DND-41 (cell line): ENCODE measurements around the gene KCNMA1.

Source experiments
- ATAC-seq: fragments of 200-7000 bp; cut with Tn5 transposase; 3 replicates; pipeline ENCODE4 v1.9.1; 2021; ENCODE audit warnings: low read depth; ENCODE audit not compliant: insufficient read depth
- DNase-seq: peaks from one replicate; pipeline ENCODE4 v3.0.0-alpha.2; 2020
- H2AFZ ChIP-seq: 2 replicates; pipeline ENCODE4 v1.6.0; 2012; ENCODE audit warnings: low read depth, low read length
- H3K27ac ChIP-seq: 2 replicates; pipeline ENCODE4 v1.5.1; 2012; ENCODE audit warnings: low read length, inconsistent platforms
- H3K27me3 ChIP-seq: fragments of 200-600 bp; sonication (generic); 2 replicates; pipeline ENCODE4 v1.6.0; 2012; ENCODE audit warnings: low read length, mild to moderate bottlenecking, inconsistent platforms; ENCODE audit not compliant: insufficient read depth, poor library complexity
- H3K36me3 ChIP-seq: 2 replicates; pipeline ENCODE4 v1.5.1; 2012; ENCODE audit warnings: low read length, inconsistent platforms; ENCODE audit not compliant: insufficient read depth
- H3K4me1 ChIP-seq: 2 replicates; pipeline ENCODE4 v1.5.1; 2012; ENCODE audit warnings: mild to moderate bottlenecking, low read length; ENCODE audit not compliant: insufficient read depth
- H3K4me2 ChIP-seq: 2 replicates; pipeline ENCODE4 v1.6.0; 2012; ENCODE audit warnings: mild to moderate bottlenecking, moderate library complexity, low read length, inconsistent platforms; ENCODE audit not compliant: insufficient read depth
- H3K4me3 ChIP-seq, 2 experiments: fragments of 200-600 bp in 1 of 2; shearing (Covaris generic) in 1 of 2; 2 replicates each; pipeline ENCODE4 v1.5.1; 2012 to 2016; ENCODE audit warnings: inconsistent platforms in 2 of 2, low read length in 2 of 2, mild to moderate bottlenecking in 2 of 2, low read depth in 1 of 2, moderate library complexity in 1 of 2
- H3K79me2 ChIP-seq: 2 replicates; pipeline ENCODE4 v1.6.0; 2012; ENCODE audit warnings: low read length, inconsistent platforms; ENCODE audit not compliant: insufficient read depth
- H3K9ac ChIP-seq: 2 replicates; pipeline ENCODE4 v1.6.0; 2012; ENCODE audit warnings: low read depth, mild to moderate bottlenecking, inconsistent platforms, low read length, moderate library complexity
- H3K9me3 ChIP-seq: 2 replicates; pipeline ENCODE4 v1.5.1; 2012; ENCODE audit warnings: low read length, moderate library complexity, mild to moderate bottlenecking, inconsistent platforms; ENCODE audit not compliant: insufficient read depth, severe bottlenecking
- H4K20me1 ChIP-seq: 2 replicates; pipeline ENCODE4 v1.6.0; 2012; ENCODE audit warnings: low read length; ENCODE audit not compliant: insufficient read depth
- CTCF ChIP-seq: IDR thresholded peaks from 2 replicates; pipeline ENCODE4 v1.5.1; 2012; ENCODE audit warnings: borderline replicate concordance, low read length, moderate library complexity, mild to moderate bottlenecking; ENCODE audit not compliant: poor library complexity, severe bottlenecking; ENCODE audit errors: extremely low read depth
- EZH2 ChIP-seq: IDR thresholded peaks from 3 replicates; pipeline ENCODE4 v1.6.1; 2012; ENCODE audit warnings: borderline replicate concordance, low read depth, mild to moderate bottlenecking, moderate library complexity, low read length, inconsistent platforms; ENCODE audit not compliant: severe bottlenecking

Gene KCNMA1

GRCh38 chr10:77583527-77583926, 54.1 kb downstream of the KCNMA1 start:
- Histone ChIP-seq H3K27me3 (peaks cover 2% of the 10 kb centered on the region), H4K20me1 (no peaks in the 10 kb centered on the region), H3K4me3 (no peak overlapping the region), H3K4me2 (no peak overlapping the region), H3K36me3 (no peaks in the 10 kb centered on the region), H2AFZ (no peak overlapping the region), H3K4me1 (no peaks in the 10 kb centered on the region), H3K9ac (no peak overlapping the region), H3K79me2 (no peaks in the 10 kb centered on the region), H3K9me3 (no peaks in the 10 kb centered on the region), H3K27ac (no peak overlapping the region)
- DNase-seq (no peak), ATAC-seq (no peak)
- TF ChIP-seq EZH2: no peak
- TF ChIP-seq CTCF: no peak

GRCh38 chr10:77582710-77583115, 54.9 kb downstream of the KCNMA1 start:
- H3K9me3 ChIP-seq: no peaks in the 10 kb centered on the region
- no peak overlapping the region for H3K4me3 ChIP-seq
- ATAC-seq (peak; percentile 68), DNase-seq (peak; percentile 14)
- no peak overlapping the region for H3K4me2 ChIP-seq
- H3K27ac ChIP-seq: no peak overlapping the region
- H2AFZ ChIP-seq: no peak overlapping the region
- H4K20me1 ChIP-seq: no peaks in the 10 kb centered on the region
- no peaks in the 10 kb centered on the region for H3K36me3 ChIP-seq
- H3K27me3 ChIP-seq: peaks cover 3% of the 10 kb centered on the region
- H3K4me1 ChIP-seq: no peaks in the 10 kb centered on the region
- no peak overlapping the region for H3K9ac ChIP-seq
- H3K79me2 ChIP-seq: no peaks in the 10 kb centered on the region
- TF ChIP-seq EZH2: no peak
- TF ChIP-seq CTCF: no peak

GRCh38 chr10:77581738-77582137, 55.9 kb downstream of the KCNMA1 start:
- Histone ChIP-seq H3K79me2 (no peaks in the 10 kb centered on the region), H3K9me3 (no peaks in the 10 kb centered on the region), H3K4me2 (no peak overlapping the region), H3K4me1 (no peaks in the 10 kb centered on the region), H4K20me1 (no peaks in the 10 kb centered on the region), H3K36me3 (no peaks in the 10 kb centered on the region), H3K9ac (no peak overlapping the region), H3K27ac (no peak overlapping the region), H3K4me3 (no peak overlapping the region), H2AFZ (no peak overlapping the region), H3K27me3 (peaks cover 3% of the 10 kb centered on the region)
- DNase-seq (no peak), ATAC-seq (no peak)
- TF ChIP-seq EZH2 (no peak), CTCF (no peak)

GRCh38 chr10:77580482-77580881, 57.1 kb downstream of the KCNMA1 start:
- Histone ChIP-seq H4K20me1 (no peaks in the 10 kb centered on the region), H3K4me3 (no peak overlapping the region), H2AFZ (no peak overlapping the region), H3K4me1 (no peaks in the 10 kb centered on the region), H3K36me3 (no peaks in the 10 kb centered on the region), H3K27me3 (peaks cover 3% of the 10 kb centered on the region), H3K4me2 (no peak overlapping the region), H3K79me2 (no peaks in the 10 kb centered on the region), H3K9ac (no peak overlapping the region), H3K27ac (no peak overlapping the region), H3K9me3 (no peaks in the 10 kb centered on the region)
- DNase-seq (no peak), ATAC-seq (no peak)
- TF ChIP-seq EZH2: no peak
- TF ChIP-seq CTCF: no peak
